ENCODE data around the gene MAN1A2.

DNA sequence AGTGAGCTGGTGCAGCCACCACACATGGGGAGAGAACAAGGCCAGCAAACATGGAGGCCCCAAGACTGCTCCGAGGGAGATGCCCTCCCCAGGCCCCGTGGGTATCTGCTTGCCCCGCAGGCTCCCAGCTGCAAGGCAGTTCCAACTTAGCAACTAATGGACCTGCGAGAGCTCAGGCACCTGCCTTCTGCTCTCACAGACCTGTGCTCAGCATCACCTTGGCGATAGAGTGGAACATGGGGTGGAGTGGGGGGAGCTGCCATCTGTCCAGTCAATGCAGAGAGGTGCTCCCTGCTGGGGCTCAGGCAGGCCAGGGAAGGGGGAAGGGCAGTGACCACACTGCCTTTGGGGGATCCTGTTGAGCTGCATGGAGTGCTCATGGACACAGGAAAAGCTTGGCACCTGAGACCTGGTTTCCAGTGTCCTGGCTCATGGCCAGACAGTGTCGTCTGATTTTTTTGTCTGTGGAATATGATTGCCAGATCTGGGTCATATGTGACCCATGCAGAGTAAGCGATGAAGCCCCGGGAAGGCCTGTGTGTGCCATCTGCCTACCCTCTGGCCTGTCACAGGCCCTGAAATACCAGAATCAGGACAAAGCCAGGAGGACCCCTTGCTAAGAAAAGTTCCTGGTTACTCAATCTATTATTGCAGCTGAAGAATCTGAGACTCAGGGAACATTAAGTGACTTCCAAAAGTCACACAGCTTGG is 198.7 kb downstream of the MAN1A2 start:
- TF ChIP-seq, protein P1, sequence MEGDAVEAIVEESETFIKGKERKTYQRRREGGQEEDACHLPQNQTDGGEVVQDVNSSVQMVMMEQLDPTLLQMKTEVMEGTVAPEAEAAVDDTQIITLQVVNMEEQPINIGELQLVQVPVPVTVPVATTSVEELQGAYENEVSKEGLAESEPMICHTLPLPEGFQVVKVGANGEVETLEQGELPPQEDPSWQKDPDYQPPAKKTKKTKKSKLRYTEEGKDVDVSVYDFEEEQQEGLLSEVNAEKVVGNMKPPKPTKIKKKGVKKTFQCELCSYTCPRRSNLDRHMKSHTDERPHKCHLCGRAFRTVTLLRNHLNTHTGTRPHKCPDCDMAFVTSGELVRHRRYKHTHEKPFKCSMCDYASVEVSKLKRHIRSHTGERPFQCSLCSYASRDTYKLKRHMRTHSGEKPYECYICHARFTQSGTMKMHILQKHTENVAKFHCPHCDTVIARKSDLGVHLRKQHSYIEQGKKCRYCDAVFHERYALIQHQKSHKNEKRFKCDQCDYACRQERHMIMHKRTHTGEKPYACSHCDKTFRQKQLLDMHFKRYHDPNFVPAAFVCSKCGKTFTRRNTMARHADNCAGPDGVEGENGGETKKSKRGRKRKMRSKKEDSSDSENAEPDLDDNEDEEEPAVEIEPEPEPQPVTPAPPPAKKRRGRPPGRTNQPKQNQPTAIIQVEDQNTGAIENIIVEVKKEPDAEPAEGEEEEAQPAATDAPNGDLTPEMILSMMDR (IDR thresholded peaks at IDR 0.05) = no peak
- TF ChIP-seq ZFX (IDR thresholded peaks at IDR 0.05; ENCODE audit: borderline replicate concordance) = no peak
